Vagina (tissue), 2 donors: ENCODE measurements around the gene ZNG1A.

Experiments
- POLR2A ChIP-seq, 2 donors: fragments of 450-650 bp; IDR thresholded peaks; one replicate each; pipeline ENCODE4 v1.6.1; 2017; ENCODE audit warnings: antibody characterized with exemption in 2 of 2, mild to moderate bottlenecking in 2 of 2, moderate library complexity in 2 of 2
- POLR2AphosphoS5 ChIP-seq, 2 donors: sonication (generic); formaldehyde crosslinking; IDR thresholded peaks; one replicate each; pipeline ENCODE4 v1.9.0; 2017; ENCODE audit warnings: antibody characterized with exemption in 2 of 2, mild to moderate bottlenecking in 2 of 2, low read depth in 1 of 2; ENCODE audit not compliant: insufficient read depth in 1 of 2

GRCh38 chr9:223152-223551 lies 44.3 kb upstream of the ZNG1A start:
- TF ChIP-seq POLR2AphosphoS5 (IDR thresholded peaks at IDR 0.05; ENCODE audit: insufficient read depth in 1 of 2, low read depth in 1 of 2), result no peak
- TF ChIP-seq POLR2A (IDR thresholded peaks at IDR 0.05), result no peak
